ENCODE measurements around the gene OVOL1.
A peak's percentile ranks its signal among the peaks of the same experiment; 100 is the strongest.

OVOL1 gene

GRCh38 chr11:65776196-65776595 is 10.7 kb upstream of the OVOL1 start:
- Mint-ChIP-seq H3K27me3 (ENCODE audit: low read depth) (no peaks in the 10 kb centered on the region), H3K4me1 (no peaks in the 10 kb centered on the region), H3K27ac (no peak overlapping the region), H3K36me3 (ENCODE audit: low read depth) (no peaks in the 10 kb centered on the region), H3K9me3 (no peaks in the 10 kb centered on the region), H3K4me3 (no peak overlapping the region)
- TF ChIP-seq, protein P1, sequence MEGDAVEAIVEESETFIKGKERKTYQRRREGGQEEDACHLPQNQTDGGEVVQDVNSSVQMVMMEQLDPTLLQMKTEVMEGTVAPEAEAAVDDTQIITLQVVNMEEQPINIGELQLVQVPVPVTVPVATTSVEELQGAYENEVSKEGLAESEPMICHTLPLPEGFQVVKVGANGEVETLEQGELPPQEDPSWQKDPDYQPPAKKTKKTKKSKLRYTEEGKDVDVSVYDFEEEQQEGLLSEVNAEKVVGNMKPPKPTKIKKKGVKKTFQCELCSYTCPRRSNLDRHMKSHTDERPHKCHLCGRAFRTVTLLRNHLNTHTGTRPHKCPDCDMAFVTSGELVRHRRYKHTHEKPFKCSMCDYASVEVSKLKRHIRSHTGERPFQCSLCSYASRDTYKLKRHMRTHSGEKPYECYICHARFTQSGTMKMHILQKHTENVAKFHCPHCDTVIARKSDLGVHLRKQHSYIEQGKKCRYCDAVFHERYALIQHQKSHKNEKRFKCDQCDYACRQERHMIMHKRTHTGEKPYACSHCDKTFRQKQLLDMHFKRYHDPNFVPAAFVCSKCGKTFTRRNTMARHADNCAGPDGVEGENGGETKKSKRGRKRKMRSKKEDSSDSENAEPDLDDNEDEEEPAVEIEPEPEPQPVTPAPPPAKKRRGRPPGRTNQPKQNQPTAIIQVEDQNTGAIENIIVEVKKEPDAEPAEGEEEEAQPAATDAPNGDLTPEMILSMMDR (IDR thresholded peaks at IDR 0.05; ENCODE audit: unreplicated experiment in 3 of 3): no peak

DNA sequence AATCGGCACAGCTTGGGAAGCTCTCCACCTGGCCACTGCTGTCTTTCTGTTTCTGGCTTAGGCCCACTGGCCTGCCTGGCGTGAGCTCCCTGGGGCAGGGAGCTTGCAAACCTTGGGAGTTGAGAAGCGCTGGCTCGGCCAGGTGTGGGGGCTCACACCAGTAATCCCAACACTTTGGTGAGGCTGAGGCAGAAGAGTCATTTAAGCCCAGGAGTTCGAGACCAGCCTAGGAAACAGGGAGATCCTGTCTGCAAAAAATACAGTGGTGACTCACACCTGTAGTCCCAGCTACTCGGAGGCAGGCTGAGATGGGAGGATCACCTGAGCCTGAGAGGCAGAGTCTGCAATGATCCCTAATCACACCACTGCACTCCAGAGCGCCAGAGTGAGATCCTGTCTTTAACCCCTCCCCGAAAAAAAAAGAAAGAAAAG is 10.1 kb upstream of the OVOL1 start:
- H3K27me3 Mint-ChIP-seq (ENCODE audit: low read depth): peaks cover under 1% of the 10 kb centered on the region
- TF ChIP-seq, protein P1 (IDR thresholded peaks at IDR 0.05; ENCODE audit: unreplicated experiment in 3 of 3): no peak
- H3K4me3 Mint-ChIP-seq: peak overlapping the region in 1 of 3 experiments; percentile 34
- no peaks in the 10 kb centered on the region for H3K9me3 Mint-ChIP-seq
- no peak overlapping the region for H3K27ac Mint-ChIP-seq
- H3K36me3 Mint-ChIP-seq (ENCODE audit: low read depth): no peaks in the 10 kb centered on the region
- H3K4me1 Mint-ChIP-seq: no peaks in the 10 kb centered on the region

DNA sequence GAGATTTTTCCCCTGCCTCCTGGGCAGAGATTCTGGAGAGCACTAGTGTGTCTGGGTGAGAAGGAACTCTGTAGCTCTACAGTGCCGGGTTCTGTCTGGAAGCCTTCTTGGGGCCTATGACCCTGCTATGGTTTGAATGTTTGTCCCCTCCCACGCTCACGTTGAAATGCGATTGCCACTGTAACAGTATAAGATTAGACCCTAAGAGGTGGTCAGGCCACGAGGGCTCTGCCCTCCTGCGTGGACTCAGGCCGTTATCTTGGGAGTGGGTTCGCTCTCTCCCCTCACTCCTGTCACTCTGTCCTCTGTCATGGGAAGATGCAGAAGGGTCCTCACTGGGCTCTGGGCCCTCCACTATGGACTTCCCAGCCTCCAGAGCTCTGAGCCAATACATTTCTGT is 9.6 kb upstream of the OVOL1 start:
- Mint-ChIP-seq H3K4me1 (no peaks in the 10 kb centered on the region), H3K4me3 (peak overlapping the region in 2 of 3 experiments; percentile 1 to 34), H3K27ac (no peak overlapping the region), H3K27me3 (ENCODE audit: low read depth) (peaks cover 6% of the 10 kb centered on the region), H3K36me3 (ENCODE audit: low read depth) (no peaks in the 10 kb centered on the region), H3K9me3 (no peaks in the 10 kb centered on the region)
- TF ChIP-seq, protein P1 (IDR thresholded peaks at IDR 0.05; ENCODE audit: unreplicated experiment in 3 of 3): no peak

GRCh38 chr11:65777821-65778361 is 9.0 kb upstream of the OVOL1 start:
- Mint-ChIP-seq H3K36me3 (ENCODE audit: low read depth) (no peaks in the 10 kb centered on the region), H3K27ac (no peak overlapping the region)

DNA sequence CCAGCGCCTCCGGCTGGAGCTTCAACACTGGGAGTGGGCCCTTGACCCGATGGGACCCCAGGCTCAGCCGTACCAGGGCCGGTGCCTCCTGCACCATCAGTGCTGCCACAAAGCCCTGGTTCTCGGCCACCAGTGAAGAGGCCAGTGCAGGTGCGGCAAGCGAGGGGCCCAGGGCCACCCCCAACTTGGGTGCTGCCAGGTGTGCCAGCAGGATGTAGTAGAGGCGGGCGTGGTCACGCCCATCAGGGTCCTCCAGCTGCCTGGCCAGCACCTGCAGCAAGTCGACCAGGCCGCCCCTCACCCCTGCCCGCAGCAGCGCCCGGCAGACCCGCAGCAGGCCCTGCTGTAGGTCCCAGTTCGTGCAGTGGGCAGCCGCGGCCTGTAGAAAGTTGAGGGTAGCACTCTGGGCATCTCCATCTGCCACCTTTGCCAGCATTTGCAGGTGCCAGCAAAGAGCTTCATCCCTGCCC is 8.4 kb upstream of the OVOL1 start:
- H3K27ac Mint-ChIP-seq: no peak overlapping the region
- no peaks in the 10 kb centered on the region for H3K36me3 Mint-ChIP-seq (ENCODE audit: low read depth)
- H3K27me3 Mint-ChIP-seq (ENCODE audit: low read depth): peaks cover 17% of the 10 kb centered on the region
- no peaks in the 10 kb centered on the region for H3K9me3 Mint-ChIP-seq
- H3K4me3 Mint-ChIP-seq: peak overlapping the region in 1 of 3 experiments; percentile 87
- TF ChIP-seq, protein P1 (IDR thresholded peaks at IDR 0.05; ENCODE audit: unreplicated experiment in 3 of 3): no peak
- H3K4me1 Mint-ChIP-seq: no peaks in the 10 kb centered on the region

More at GRCh38 chr11:65777821-65778361, 9.0 kb upstream of the OVOL1 start:
- peaks cover 12% of the 10 kb centered on the region for H3K27me3 Mint-ChIP-seq (ENCODE audit: low read depth)
- no peaks in the 10 kb centered on the region for H3K9me3 Mint-ChIP-seq
- H3K4me3 Mint-ChIP-seq: peak overlapping the region; percentile 32 to 54 (median 36)
- TF ChIP-seq, protein P1 (IDR thresholded peaks at IDR 0.05; ENCODE audit: unreplicated experiment in 3 of 3): no peak
- H3K4me1 Mint-ChIP-seq: no peaks in the 10 kb centered on the region
